Neural cell (in vitro differentiated cells): Measurements from ENCODE around the gene OR4S1.
"Not testable (repeated sequence)": the region's sequence is repeated elsewhere in the genome, so short reads cannot be mapped to it uniquely, and the experiment has no call there.

Experiments
- EP300 ChIP-seq: fragments of 450-650 bp; conservative IDR thresholded peaks from 2 replicates; pipeline ENCODE4 v1.6.1; 2014; ENCODE audit warnings: antibody characterized with exemption, mild to moderate bottlenecking, moderate library complexity; ENCODE audit not compliant: poor library complexity, severe bottlenecking
- EZH2 ChIP-seq: fragments of 200-600, 300-800 bp; shearing (Covaris generic), sonication (generic); IDR thresholded peaks from 2 replicates; pipeline ENCODE4 v1.6.1; 2014; ENCODE audit warnings: antibody characterized with exemption, low read length, borderline replicate concordance, mild to moderate bottlenecking; ENCODE audit not compliant: insufficient read depth, poor library complexity, severe bottlenecking
- MXI1 ChIP-seq: fragments of 450-650 bp; conservative IDR thresholded peaks from 2 replicates; pipeline ENCODE4 v1.6.1; 2014; ENCODE audit warnings: antibody characterized with exemption, mild to moderate bottlenecking; ENCODE audit not compliant: poor library complexity, severe bottlenecking
- POLR2AphosphoS5 ChIP-seq: IDR thresholded peaks from 2 replicates; pipeline ENCODE4 v1.6.1; 2012
- TAF1 ChIP-seq: IDR thresholded peaks from 2 replicates; pipeline ENCODE4 v1.6.1; 2012; ENCODE audit warnings: low read depth
- TF ChIP-seq, protein P1 (sequence below): fragments of 450-650 bp; IDR thresholded peaks from 2 replicates; pipeline ENCODE4 v1.5.1; 2014; ENCODE audit warnings: antibody characterized with exemption, mild to moderate bottlenecking, moderate library complexity; ENCODE audit not compliant: poor library complexity, severe bottlenecking
- TF ChIP-seq, protein P2 (sequence below): IDR thresholded peaks from 2 replicates; pipeline ENCODE4 v1.6.1; 2012; ENCODE audit warnings: borderline replicate concordance

DNA sequence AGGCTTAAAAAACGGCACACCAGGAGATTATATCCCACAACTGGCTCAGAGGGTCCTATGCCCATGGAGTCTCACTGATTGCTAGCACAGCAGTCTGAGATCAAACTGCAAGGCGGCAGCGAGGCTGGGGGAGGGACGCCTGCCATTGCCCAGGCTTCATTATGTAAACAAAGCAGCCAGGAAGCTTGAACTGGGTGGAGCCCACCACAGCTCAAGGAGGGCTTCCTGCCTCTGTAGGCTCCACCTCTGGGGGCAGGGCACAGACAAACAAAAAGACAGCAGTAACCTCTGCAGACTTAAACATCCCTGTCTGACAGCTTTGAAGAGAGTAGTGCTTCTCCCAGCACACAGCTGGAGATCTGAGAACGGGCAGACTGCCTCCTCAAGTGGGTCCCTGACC, 40.3 kb downstream of the OR4S1 start:
- TF ChIP-seq, protein P1, sequence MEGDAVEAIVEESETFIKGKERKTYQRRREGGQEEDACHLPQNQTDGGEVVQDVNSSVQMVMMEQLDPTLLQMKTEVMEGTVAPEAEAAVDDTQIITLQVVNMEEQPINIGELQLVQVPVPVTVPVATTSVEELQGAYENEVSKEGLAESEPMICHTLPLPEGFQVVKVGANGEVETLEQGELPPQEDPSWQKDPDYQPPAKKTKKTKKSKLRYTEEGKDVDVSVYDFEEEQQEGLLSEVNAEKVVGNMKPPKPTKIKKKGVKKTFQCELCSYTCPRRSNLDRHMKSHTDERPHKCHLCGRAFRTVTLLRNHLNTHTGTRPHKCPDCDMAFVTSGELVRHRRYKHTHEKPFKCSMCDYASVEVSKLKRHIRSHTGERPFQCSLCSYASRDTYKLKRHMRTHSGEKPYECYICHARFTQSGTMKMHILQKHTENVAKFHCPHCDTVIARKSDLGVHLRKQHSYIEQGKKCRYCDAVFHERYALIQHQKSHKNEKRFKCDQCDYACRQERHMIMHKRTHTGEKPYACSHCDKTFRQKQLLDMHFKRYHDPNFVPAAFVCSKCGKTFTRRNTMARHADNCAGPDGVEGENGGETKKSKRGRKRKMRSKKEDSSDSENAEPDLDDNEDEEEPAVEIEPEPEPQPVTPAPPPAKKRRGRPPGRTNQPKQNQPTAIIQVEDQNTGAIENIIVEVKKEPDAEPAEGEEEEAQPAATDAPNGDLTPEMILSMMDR, result not testable (repeated sequence)
- TF ChIP-seq EP300, MXI1, POLR2AphosphoS5, TAF1, EZH2: not testable (repeated sequence)
- TF ChIP-seq, protein P2, sequence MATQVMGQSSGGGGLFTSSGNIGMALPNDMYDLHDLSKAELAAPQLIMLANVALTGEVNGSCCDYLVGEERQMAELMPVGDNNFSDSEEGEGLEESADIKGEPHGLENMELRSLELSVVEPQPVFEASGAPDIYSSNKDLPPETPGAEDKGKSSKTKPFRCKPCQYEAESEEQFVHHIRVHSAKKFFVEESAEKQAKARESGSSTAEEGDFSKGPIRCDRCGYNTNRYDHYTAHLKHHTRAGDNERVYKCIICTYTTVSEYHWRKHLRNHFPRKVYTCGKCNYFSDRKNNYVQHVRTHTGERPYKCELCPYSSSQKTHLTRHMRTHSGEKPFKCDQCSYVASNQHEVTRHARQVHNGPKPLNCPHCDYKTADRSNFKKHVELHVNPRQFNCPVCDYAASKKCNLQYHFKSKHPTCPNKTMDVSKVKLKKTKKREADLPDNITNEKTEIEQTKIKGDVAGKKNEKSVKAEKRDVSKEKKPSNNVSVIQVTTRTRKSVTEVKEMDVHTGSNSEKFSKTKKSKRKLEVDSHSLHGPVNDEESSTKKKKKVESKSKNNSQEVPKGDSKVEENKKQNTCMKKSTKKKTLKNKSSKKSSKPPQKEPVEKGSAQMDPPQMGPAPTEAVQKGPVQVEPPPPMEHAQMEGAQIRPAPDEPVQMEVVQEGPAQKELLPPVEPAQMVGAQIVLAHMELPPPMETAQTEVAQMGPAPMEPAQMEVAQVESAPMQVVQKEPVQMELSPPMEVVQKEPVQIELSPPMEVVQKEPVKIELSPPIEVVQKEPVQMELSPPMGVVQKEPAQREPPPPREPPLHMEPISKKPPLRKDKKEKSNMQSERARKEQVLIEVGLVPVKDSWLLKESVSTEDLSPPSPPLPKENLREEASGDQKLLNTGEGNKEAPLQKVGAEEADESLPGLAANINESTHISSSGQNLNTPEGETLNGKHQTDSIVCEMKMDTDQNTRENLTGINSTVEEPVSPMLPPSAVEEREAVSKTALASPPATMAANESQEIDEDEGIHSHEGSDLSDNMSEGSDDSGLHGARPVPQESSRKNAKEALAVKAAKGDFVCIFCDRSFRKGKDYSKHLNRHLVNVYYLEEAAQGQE, result not testable (repeated sequence)
